Hematopoietic multipotent progenitor cell treated with erythropoietin and hydrocortisone succinate and interleukin-3 and kit ligand, for 8 days (in vitro differentiated cells): ENCODE measurements around the gene TENT5C.

Experiments
- DNase-seq: peaks from one replicate; pipeline ENCODE4 v3.0.0-alpha.2; 2015

The TENT5C gene

GRCh38 chr1:117594261-117594990, 11.4 kb upstream of the TENT5C start:
- no peak for DNase-seq

GRCh38 chr1:117596023-117596720, 9.7 kb upstream of the TENT5C start:
- no peak for DNase-seq

GRCh38 chr1:117598489-117598888, 7.4 kb upstream of the TENT5C start:
- DNase-seq, result no peak

- no peak for DNase-seq
Measured at GRCh38 chr1:117599286-117600221, 6.3 kb upstream of the TENT5C start.

- DNase-seq, result peak; percentile 55
Measured at GRCh38 chr1:117600325-117600943, 5.4 kb upstream of the TENT5C start.

GRCh38 chr1:117600966-117601365, 4.9 kb upstream of the TENT5C start:
- DNase-seq, result no peak

GRCh38 chr1:117602862-117603261, 3.0 kb upstream of the TENT5C start:
- DNase-seq, result no peak

GRCh38 chr1:117605164-117605773, 579 bp upstream of the TENT5C start:
- no peak for DNase-seq

GRCh38 chr1:117606649-117607430, 992 bp downstream of the TENT5C start:
- peak; percentile 82 for DNase-seq

GRCh38 chr1:117607471-117607870, 1.6 kb downstream of the TENT5C start:
- peak; percentile 69 for DNase-seq

GRCh38 chr1:117608115-117608615, 2.3 kb downstream of the TENT5C start:
- DNase-seq, result no peak

- DNase-seq, result peak; percentile 30
Measured at GRCh38 chr1:117608758-117609157, 2.9 kb downstream of the TENT5C start.

- no peak for DNase-seq
Measured at GRCh38 chr1:117609471-117609911, 3.6 kb downstream of the TENT5C start.

GRCh38 chr1:117610036-117610435, 4.2 kb downstream of the TENT5C start:
- DNase-seq, result no peak

- peak; percentile 95 for DNase-seq
Measured at GRCh38 chr1:117611121-117611601, 5.3 kb downstream of the TENT5C start.

GRCh38 chr1:117611894-117612483, 6.1 kb downstream of the TENT5C start:
- no peak for DNase-seq

GRCh38 chr1:117612517-117613248, 6.8 kb downstream of the TENT5C start:
- peak; percentile 98 for DNase-seq

- peak; percentile 97 for DNase-seq
Measured at GRCh38 chr1:117613249-117613968, 7.6 kb downstream of the TENT5C start.
